C4-2B (cell line): ENCODE measurements around the gene CDKN1B.

Experiments used
- CTCF ChIP-seq: fragments of 450-650 bp; conservative IDR thresholded peaks from 2 replicates; pipeline ENCODE4 v1.5.1; 2017; ENCODE audit warnings: mild to moderate bottlenecking
- ZFX ChIP-seq: fragments of 450-650 bp; IDR thresholded peaks from 2 replicates; pipeline ENCODE4 v1.6.1; 2017

GRCh38 chr12:12676605-12677004, 40.6 kb upstream of the CDKN1B start:
- TF ChIP-seq ZFX (no peak), CTCF (no peak)
